ENCODE measurements around the gene CACNA1E. TPM values are rescaled to one million over a fixed set of nuclear protein-coding genes. Genes with fewer than 3 reads are reported as not detected.

Gene CACNA1E
- total and polyA plus RNA-seq, 2 experiments from 2014 or later, result 0.32 to 1.1 TPM

DNA sequence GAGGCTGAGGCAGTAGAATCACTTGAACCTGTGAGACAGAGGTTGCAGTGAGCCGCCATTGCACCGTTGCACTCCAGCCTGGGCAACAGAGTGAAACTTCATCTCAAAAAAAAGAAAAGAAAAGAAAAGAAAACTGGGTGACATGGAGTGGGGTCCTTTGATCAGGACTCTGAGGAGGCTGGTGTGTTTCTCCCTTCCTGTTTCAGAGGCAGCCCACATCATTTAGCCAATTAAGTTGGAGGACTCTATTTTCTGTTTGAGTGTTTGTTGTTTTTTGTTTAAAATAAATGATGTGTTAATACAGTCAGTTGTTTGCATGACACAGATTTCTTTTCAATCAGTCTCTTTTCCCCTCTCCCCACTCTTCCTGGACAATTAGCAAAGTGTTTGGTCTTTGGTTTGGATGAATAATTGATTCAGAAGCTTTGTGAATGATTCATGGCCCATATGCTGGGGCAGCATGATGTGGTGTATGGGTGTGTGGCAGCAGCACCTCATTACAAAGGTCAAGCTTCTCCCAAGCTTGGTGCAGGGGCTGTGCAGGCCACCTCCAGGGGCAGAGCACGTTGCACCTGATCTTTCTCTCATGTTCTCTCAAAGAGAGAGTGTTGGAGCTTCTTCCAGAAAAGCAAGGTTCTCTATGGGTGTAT lies 48.8 kb downstream of the CACNA1E start:
- Histone ChIP-seq H3K9me2 (ENCODE audit: insufficient read depth) (peaks cover 7% of the 10 kb centered on the region; the same call in 1 of the 2 replicates), H3K27ac (ENCODE audit: low read depth) (no peak overlapping the region), H3K27me3 (ENCODE audit: insufficient read depth) (no peaks in the 10 kb centered on the region), H3K36me3 (ENCODE audit: insufficient read depth) (no peaks in the 10 kb centered on the region), H3K4me3 (no peak overlapping the region), H3K4me1 (ENCODE audit: insufficient read depth) (no peaks in the 10 kb centered on the region), H2AFZ (no peak overlapping the region), H3F3A (replicated peaks; ENCODE audit: low read depth) (no peaks in the 10 kb centered on the region), H4K20me1 (replicated peaks; ENCODE audit: insufficient read depth) (no peaks in the 10 kb centered on the region), H3K79me2 (replicated peaks; ENCODE audit: insufficient read depth) (no peaks in the 10 kb centered on the region), H3K4me2 (no peak overlapping the region)
- Mint-ChIP-seq H3K27ac (no peak overlapping the region), H3K27me3 (ENCODE audit: insufficient read depth, low read depth, poor library complexity) (peaks cover 2% of the 10 kb centered on the region), H3K36me3 (ENCODE audit: low read depth) (peaks cover 15% of the 10 kb centered on the region), H3K4me1 (peaks cover 8% of the 10 kb centered on the region; the same call in 2 of the 3 replicates), H3K4me3 (no peak overlapping the region), H3K9me3 (peaks cover 25% of the 10 kb centered on the region)
- no peak for ATAC-seq
- TF ChIP-seq, protein P1, sequence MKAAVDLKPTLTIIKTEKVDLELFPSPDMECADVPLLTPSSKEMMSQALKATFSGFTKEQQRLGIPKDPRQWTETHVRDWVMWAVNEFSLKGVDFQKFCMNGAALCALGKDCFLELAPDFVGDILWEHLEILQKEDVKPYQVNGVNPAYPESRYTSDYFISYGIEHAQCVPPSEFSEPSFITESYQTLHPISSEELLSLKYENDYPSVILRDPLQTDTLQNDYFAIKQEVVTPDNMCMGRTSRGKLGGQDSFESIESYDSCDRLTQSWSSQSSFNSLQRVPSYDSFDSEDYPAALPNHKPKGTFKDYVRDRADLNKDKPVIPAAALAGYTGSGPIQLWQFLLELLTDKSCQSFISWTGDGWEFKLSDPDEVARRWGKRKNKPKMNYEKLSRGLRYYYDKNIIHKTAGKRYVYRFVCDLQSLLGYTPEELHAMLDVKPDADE (IDR thresholded peaks at IDR 0.05), result no peak
- TF ChIP-seq CREB1 (CRISPR knock-in tag; IDR thresholded peaks at IDR 0.05; ENCODE audit: low read depth) (no peak), ZNF331 (CRISPR knock-in tag; IDR thresholded peaks at IDR 0.05; ENCODE audit: low read depth) (no peak), POLR2AphosphoS5 (IDR thresholded peaks at IDR 0.05; ENCODE audit: low read depth) (no peak), ZNF462 (CRISPR knock-in tag; IDR thresholded peaks at IDR 0.05) (no peak), JUNB (IDR thresholded peaks at IDR 0.05; ENCODE audit: unreplicated experiment) (no peak)
- DNase-seq (ENCODE audit: low spot score), result no peak
